GM18502 (cell line): ENCODE measurements around the gene TRPC4AP.
A peak's percentile ranks its signal among the peaks of the same experiment; 100 is the strongest.
"Not testable (repeated sequence)": the region's sequence is repeated elsewhere in the genome, so short reads cannot be mapped to it uniquely, and the experiment has no call there.

Experiments
- ATAC-seq: cut with Tn5 transposase; IDR thresholded peaks from one replicate; pipeline ENCODE4 v1.9.1; 2021; ENCODE audit warnings: mild to moderate bottlenecking; ENCODE audit not compliant: unreplicated experiment, poor library complexity

Gene TRPC4AP, protein sequence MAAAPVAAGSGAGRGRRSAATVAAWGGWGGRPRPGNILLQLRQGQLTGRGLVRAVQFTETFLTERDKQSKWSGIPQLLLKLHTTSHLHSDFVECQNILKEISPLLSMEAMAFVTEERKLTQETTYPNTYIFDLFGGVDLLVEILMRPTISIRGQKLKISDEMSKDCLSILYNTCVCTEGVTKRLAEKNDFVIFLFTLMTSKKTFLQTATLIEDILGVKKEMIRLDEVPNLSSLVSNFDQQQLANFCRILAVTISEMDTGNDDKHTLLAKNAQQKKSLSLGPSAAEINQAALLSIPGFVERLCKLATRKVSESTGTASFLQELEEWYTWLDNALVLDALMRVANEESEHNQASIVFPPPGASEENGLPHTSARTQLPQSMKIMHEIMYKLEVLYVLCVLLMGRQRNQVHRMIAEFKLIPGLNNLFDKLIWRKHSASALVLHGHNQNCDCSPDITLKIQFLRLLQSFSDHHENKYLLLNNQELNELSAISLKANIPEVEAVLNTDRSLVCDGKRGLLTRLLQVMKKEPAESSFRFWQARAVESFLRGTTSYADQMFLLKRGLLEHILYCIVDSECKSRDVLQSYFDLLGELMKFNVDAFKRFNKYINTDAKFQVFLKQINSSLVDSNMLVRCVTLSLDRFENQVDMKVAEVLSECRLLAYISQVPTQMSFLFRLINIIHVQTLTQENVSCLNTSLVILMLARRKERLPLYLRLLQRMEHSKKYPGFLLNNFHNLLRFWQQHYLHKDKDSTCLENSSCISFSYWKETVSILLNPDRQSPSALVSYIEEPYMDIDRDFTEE

DNA sequence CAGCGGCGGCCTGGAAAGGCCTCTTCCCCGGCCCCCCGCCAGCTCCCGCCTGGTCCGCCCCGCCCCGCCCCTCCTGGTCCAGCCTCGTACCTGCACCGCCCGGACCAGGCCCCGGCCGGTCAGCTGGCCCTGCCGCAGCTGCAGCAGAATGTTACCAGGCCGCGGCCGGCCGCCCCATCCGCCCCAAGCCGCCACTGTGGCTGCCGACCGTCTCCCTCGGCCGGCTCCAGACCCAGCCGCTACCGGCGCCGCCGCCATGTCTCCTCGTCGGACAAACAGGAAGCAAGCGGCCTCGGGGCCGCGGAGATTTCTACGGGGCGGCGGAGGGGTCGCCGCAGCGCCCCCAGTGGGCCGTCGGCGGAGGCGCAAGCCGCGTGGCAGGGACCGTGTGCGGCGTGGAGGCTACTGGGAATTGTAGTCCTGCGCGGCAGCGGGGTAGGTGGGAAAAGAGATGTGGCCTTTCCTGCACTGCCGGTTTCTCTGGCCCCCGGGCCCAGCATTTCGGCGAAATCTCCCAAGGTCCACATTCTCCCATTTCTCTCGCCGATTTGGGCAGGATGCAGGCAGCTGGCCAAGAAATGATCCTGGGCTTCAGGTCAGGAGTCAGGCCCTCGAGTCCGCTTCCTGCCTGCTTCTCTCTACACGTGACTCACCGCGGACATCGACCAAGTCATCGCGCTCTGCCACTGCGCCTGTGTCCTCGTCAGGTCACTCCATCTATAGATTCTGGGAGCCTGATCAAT is at the start of gene TRPC4AP:
Gene TRPC4AP (minus strand): TSS at position 284 of the 743 bp plus-strand sequence. CDS start 26 bp downstream, at position 258.
- peak; percentile 93 for ATAC-seq

DNA sequence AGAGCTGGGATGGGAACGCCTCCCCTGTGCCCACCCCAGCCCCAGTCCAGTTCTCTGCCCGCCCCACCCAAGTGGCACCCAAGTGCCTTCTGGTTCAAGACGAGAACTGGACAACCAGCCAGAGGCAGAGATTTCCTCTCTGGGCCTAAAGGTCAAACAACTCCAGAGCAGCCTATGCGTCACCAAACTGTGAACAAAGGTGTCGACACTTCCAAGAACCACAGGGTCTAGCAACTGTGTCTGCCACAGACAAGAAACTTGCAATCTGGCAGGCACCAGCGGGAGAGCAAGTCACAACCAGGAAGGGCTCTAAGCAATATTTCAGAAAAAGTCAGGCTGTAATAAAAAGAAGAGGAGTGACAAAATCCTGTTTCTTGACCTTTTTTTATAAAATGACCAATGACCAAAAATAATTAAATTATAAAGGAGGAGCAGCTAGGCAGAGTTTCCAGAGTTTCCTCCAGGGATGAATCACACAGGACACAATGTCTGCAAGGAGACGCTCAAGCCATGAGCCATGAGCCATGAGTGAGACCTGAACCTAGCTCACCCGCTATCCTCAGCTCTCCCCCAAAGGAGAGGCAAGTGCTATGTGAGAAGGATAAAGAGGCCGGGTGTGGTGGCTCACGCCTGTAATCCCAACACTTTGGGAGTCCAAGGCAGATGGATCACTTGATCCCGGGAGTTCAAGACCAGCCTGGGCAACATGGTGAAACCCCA is 43.4 kb upstream of the TRPC4AP start:
- ATAC-seq, result no peak

DNA sequence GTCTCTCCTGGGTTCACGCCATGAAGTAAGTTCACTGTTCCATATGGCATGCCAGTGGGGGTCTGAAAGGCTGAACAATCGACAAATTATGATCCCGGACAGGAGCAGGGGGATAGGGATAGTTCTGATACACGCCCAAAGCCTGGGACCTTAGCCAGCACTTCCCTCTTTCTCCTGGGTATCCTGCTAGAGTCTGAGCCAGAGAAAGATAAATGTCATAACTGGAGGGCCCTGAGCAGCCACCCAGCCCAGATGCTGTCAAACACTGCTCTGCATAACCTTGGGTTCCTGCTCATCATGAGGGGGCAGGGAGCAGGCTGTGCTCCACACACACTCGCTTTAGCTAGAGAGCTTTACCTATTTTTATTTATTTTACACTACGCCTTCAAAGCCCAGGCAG is 42.3 kb upstream of the TRPC4AP start:
- ATAC-seq, result no peak

DNA sequence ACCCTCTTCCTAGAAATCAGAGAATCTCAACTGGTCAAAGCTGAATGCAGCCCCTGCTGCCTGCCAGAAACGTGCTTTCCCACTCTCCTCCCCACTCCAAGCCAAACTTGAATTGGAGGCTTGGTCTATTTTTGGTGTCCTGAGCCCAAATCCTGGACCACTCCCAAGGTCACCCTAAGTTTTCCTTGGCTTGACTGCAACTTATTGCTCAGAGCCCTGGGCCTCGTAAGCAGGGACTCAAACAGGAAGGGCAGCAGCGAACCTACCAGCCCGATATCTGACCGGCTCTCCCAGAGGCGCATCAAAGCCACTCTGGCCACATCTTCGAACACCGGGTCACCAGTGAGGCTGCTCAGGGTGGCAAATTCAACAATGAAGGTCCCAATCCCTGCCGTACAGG is 41.9 kb upstream of the TRPC4AP start:
- ATAC-seq, result no peak

DNA sequence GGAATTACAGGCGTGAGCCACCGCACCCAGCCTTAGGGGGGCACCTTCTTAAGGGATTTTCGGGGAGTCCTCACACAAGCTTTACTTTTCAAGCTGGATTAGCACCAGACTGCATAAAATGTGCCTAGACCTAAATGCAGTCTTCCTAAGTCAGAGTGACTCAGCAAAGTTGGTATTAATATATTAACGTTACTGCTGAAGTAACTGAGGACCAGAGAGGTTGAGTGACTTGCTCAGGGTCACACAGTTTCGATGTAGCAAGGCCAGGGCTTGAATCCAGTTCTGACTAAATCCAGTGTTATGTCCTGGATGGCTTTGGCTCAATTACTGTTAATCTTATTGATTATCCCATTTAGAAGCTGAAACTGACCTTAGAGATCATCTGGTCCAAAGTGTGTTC is 41.1 kb upstream of the TRPC4AP start:
- no peak for ATAC-seq

DNA sequence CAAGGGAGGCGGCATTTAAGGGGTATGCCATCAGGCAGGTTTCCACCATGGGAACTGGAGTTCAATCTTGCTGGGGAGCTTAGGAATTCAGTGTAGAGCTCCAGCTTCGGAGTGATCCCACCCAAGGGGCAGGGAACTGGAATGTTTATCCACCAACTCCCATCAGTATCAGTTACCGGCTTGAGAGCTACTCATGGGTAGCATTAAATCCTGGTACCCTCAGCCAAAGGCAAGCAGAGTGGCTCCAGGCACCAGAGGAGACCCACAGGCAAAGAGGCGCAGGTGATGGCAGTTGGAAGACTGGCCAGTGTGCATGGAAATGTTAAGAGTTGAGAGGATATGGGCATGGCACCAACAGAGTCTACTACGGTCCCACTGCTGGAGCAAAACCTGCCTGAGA is 40.4 kb upstream of the TRPC4AP start:
- ATAC-seq, result no peak

DNA sequence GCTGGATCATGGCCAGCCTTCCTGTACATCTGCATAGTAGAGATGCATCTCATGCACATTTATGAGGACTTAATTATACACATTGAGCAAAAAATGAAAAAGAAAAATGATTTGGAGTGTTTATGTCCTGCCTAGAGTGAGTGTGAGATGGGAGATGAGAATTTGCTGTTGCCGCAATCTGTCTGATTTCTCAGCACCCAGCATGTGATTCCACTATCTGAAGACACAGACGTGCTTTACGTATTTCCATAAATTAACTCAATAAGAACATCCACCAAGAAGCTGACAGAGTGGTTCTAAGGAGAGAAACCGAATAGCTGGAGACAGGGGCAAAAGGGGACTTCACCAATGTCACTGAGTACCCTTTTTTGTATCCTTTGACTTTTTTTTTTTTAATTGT is 39.3 kb upstream of the TRPC4AP start:
- no peak for ATAC-seq

DNA sequence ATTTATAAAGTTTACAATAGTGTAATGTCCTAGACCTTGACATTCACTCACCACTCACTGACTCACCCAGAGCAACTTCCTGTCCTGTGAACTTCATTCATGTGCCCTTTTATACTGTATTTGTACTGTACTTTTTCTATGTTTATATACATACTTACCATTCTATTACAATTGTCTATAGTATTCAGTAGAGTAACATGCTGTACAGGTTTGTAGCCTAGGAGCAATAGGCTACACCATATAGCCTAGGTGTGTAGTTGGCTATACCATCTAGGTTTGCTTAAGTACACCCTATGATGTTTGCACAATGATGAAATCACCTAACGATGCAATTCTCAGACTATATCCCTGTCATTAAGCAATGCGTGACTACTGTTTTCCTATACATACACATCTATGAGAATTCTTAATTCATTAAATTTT is 37.1 kb upstream of the TRPC4AP start:
- ATAC-seq, result no peak

DNA sequence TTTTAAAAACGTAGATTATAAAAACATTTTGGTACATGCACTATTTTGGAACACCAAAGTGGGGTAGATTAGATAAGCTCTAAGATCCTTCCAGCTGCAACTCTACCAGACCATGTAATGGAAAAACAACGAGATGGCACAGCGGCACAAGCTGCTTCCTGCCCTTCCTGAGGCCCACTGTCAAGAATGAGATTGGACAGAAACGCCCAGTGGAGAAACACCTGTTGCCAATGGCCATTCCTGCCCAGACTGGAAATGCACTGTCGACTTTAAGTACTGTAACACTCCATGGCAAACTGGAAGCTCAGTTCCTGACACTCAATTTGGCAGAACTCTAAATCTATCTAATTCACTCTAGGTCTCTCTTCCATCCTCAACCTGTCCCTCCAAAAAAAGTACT is 33.1 kb upstream of the TRPC4AP start:
- ATAC-seq, result no peak

DNA sequence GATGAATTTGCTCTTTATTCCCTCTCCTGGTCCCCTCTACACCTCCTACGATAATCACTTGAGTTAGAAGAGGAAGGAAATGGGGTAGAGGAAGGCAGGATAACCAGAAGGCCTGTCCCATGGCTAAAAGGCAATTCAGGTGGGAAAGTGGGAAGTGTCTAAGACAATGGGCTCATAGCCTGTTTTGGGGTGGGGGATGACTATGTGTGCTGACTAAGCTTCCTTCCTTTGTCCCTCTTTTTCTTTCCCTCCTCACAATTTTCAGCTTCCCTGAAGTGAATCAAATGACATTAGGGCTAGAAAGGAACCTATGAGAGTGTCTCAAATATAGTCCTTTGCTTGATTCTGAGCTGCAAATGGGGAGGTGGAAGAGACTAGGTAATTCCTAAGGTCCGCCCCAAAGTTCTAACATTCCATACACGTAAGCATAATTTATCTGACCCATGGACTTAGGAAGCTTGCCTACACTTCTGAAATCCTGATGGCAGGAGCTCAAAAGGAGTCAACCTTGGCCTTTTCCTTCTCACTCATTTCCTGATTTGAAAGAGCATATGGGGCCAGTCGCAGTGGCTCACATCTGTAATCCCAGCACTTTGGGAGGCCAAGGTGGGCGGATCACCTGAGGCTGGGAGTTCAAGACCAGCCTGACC is 30.3 kb upstream of the TRPC4AP start:
- ATAC-seq, result no peak

DNA sequence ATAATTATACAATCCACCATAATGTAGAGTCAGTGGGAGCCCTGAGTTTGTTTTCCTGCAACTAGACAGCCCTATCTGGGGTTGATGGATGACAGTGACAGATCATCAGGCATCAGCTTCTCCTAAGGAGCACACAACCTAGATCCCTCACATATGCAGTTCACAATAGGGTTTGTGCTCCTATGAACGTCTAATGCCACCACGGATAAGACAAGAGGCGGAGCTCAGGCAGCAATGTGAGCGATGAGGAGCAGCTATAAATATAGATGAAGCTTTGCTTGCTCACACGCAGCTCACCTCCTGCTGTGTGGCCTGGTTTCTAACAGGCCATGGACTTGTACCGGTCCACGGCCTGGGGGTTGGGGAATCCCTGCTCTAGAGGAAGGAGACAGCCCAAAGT is 28.6 kb upstream of the TRPC4AP start:
- ATAC-seq, result no peak

DNA sequence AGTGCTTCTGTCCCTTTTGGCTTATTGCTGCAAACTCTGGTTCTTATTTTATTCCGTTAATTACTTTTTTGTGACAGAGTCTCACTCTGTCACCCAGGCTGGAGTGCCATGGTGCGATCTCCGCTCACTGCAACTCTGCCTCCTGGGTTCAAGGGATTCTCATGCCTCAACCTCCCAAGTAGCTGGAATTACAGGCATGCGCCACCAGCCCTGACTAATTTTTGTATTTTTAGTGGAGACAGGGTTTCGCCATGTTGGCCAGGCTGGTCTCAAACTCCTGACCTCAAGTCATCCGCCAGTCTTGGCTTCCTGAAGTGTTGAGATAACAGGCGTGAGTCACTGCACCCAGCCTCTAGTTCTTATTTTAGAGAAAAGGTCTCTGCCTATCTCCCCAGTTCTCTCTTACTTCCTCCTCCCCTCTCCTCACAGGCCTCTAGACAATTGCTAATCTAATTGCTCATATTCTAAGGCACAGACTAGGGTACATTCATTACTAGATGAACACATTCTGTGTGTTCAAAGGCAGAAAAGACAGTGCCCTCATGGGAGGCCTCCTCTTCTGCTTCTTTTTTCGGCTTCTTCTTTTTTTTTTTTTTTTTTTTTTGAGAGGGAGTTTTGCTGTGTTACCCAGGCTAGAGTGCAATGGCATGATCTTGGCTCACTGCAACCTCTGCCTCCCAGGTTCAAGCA is 27.6 kb upstream of the TRPC4AP start:
- no peak for ATAC-seq

DNA sequence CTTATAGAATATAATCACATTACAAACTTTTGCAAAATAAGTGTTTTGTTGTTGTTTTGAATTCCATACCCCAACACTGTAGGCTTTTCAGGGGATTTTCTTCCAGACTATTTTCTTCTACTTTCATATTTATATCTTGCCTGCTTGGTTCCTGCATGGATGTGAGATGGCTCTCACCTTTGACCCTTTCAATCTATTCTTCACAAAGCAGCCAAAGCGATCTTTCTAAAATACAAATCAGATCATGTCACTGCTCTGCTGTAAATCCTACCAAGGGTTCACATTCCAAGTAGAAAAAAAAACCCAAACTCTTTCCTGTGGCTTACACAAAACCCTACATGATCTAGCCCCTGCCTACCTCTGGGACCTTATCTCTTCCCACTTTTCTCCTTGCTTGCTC is 25.0 kb upstream of the TRPC4AP start:
- no peak for ATAC-seq

DNA sequence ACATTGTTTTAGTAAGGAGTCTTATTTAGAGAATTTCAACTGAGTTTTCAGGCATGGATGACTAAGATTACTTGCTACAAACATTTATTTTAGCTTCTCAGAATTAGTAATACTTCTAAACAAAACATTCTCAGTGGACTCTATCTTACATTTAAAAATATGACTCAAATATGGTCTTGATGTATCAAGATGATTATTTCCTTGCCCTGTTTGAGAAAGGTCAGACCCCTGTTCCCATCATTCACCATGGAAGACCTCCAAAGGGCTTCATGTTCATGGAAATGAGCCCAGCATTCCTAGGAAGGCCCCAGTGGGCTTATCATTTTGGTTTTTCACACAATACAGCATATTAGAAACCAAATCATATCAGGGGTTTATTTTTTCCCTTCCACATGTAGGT is 24.6 kb upstream of the TRPC4AP start:
- no peak for ATAC-seq

DNA sequence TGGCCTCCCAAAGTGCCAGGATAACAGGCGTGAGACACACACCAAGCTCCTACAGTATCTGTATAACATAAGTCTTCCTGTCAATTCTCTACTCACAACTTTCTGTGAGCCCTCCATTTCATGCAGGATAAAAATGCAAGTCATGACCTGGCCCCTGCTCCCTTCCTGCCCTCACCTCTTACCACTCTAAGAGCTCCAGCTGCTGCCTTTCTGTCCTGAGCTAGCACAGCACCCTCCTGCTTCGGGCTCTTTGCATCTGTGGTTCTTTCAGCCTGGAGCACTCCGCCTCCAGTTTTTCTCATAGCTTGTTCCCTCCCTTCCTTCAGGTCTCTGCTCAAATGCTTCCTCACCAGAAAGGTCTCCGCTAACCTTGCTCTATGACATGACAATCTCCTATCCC is 23.7 kb upstream of the TRPC4AP start:
- ATAC-seq, result no peak

DNA sequence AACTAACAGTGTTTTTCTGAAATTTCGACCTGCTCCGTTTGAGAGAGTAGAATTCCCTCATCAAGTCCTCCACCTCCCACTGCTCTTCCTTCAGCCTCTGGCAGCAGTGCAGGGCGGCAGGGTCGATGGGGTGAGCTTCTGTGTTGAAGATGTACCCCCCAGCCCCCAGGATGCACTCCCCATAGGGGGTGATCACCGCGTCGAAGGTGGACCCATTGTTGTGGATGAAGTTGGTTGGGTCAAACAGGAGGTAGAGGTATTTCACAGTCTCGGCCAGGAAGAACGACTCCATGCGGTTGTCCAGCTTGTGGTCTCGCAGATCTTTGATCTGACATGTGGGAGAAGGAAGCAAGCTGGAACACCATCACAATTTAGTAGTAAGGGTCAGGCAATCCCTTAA is 23.0 kb upstream of the TRPC4AP start:
- no peak for ATAC-seq

DNA sequence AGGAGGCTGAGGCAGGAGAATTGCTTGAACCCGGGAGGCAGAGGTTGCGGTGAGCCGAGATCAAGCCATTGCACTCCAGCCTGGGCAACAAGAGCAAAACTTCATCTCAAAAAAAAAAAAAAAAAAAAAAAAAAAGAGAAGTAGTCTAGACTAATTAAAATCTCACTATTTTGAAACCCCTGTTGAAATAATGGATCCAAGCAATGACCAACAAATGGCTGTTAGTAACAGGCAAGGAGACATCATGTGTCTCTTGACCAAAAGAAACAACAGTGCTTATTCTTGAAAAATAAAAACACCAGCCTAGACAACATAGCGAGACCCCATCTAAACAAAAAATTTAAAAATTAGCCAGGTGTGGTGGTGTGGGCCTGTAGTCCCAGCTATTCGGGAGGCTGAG is 19.7 kb upstream of the TRPC4AP start:
- not testable (repeated sequence) for ATAC-seq

DNA sequence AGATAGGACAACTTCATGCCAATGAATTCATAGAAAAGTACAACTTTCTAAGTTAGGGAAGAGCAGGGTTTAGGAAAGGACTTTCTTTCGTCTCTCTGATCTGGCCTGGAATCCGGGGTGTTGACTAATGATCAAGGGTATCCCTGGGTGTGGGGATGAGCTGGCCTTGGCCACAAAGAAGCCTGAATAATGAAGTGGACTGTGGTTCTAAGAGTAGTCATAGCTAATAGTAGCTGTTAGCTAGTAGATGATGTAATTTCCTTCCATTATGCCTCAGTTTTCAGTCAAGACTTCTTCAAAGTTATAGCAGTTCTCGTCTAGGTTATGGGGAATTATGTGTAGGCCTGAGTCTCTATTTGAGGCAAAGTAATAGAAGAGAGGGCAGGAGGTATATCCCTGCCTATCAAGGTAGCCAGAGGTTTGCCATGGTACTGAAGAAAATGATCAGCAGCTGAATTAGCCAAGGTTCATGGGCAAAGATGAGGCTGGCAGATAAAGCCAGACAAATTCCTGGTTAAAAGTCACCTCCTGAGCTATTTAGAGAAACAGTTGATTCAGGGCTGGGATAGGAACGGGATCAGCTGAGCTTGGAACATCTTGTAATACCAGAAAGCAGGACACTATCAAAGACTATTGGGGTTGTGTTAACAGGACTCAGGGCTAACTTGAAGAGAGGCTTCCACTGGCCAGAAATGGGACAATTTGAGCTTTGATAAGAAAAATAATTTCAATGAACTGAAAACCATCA is 18.7 kb upstream of the TRPC4AP start:
- ATAC-seq, result no peak

DNA sequence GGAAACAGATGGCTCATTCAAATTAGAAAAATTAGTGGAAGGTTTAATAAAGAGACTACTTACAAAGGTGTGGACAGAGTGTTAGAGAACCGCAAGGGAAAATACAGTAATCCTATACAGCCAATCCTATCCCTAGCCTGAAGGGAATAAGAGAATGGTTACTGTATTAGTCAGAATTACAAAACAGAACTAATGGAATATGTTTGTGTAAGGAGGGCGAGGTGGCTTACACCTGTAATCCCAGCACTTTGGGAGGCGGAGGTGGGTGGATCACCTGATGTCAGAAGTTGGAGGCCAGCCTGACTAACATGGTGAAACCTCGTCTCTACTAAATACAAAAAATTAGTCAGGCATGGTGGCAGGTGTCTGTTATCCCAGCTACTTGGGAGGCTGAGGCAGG is 16.3 kb upstream of the TRPC4AP start:
- ATAC-seq, result no peak
